Stimulated activated naive B cell treated with anti-CD40 and anti-IgM and Interleukin-4, amounts not matched to agents 10 μg/mL and 1 μg/mL and 100 μg/mL, for 72 hours (primary cell): Measurements from ENCODE around the gene KPNB1.

ENCODE experiments used
- ATAC-seq, 2 donors: fragments of 150-1000 bp; cut with Tn5 transposase; replicated peaks; 2 replicates each; pipeline ENCODE4 v1.10.0; 2021; ENCODE audit warnings: moderate library complexity in 1 of 2
- DNase-seq: peaks from one replicate; pipeline ENCODE4 v3.0.0; 2021
- H3K27ac Mint-ChIP-seq: one replicate; pipeline ENCODE4 v1.8.0; 2022; ENCODE audit warnings: mild to moderate bottlenecking, mixed read lengths
- H3K27me3 Mint-ChIP-seq, 2 donors: one replicate each; pipeline ENCODE4 v1.8.0; 2022; ENCODE audit warnings: mixed read lengths in 2 of 2
- H3K36me3 Mint-ChIP-seq, 2 donors: one replicate each; pipeline ENCODE4 v1.8.0; 2022; ENCODE audit warnings: mixed read lengths in 2 of 2, mild to moderate bottlenecking in 1 of 2
- H3K4me1 Mint-ChIP-seq, 2 donors: one replicate each; pipeline ENCODE4 v1.8.0; 2022; ENCODE audit warnings: mixed read lengths in 2 of 2, mild to moderate bottlenecking in 1 of 2
- H3K4me3 Mint-ChIP-seq, 2 donors: one replicate each; pipeline ENCODE4 v1.8.0; 2022; ENCODE audit warnings: mild to moderate bottlenecking in 2 of 2, mixed read lengths in 2 of 2, moderate library complexity in 1 of 2
- H3K9me3 Mint-ChIP-seq, 2 donors: one replicate each; pipeline ENCODE4 v1.8.0; 2022; ENCODE audit warnings: mixed read lengths in 2 of 2, mild to moderate bottlenecking in 1 of 2

KPNB1 gene

DNA sequence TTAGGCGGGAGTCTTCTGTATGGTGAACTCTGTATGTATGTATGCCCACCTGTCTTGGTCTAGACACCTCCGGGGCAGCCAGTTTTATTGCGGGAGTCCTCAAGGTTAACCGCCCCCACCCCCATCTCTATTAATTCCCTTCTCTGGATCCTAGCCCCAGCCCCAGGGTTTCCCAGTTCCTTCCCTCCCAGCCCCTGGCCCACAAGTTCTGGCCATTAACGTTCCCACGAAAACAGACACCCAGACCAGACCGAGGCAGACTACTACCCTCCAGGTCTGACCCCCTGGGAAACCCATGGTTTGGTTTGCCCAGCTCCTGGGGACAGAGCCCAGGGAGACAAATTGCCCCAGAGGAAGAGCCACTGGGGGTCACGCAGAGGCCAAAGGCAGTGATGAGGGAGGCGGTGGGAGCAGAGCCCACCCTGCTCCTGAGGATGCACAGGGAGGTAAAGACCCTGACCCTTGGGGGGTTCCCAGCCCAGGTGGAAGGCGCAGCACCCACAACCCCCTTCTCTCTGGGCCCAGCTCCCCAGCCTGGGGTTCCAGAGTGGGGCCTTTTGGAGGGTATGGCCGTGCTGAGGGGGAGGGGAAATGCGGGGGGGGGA is 52.8 kb downstream of the KPNB1 start:
- no peak overlapping the region for H3K27ac Mint-ChIP-seq
- no peak overlapping the region for H3K4me3 Mint-ChIP-seq
- ATAC-seq (no peak), DNase-seq (no peak)
- H3K9me3 Mint-ChIP-seq = no peaks in the 10 kb centered on the region
- no peaks in the 10 kb centered on the region for H3K36me3 Mint-ChIP-seq
- no peaks in the 10 kb centered on the region for H3K27me3 Mint-ChIP-seq
- peaks cover 65 to 69% of the 10 kb centered on the region in 2 donors for H3K4me1 Mint-ChIP-seq

DNA sequence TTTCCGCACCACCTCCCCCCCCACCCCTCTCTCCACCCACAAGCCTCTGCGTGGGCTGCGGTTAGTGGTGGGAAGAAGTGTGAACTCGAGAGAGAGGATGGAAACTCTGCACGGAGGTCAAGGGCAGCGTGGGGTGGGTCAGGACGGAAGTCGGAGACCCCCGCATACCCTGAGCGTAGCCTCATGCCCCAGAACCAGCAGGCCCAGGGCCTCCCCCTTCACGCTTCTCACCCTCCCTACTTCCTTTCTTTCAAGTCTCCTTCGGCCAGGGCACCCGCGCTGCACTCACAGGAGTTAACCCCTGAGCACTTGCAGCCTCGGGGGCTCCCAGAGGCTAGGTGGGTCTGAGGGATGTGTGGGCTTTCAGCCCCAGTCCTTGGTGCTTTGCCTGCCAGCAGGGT is 53.5 kb downstream of the KPNB1 start:
- H3K27ac Mint-ChIP-seq = no peak overlapping the region
- no peak for DNase-seq
- no peaks in the 10 kb centered on the region for H3K27me3 Mint-ChIP-seq
- no peaks in the 10 kb centered on the region for H3K9me3 Mint-ChIP-seq
- no peaks in the 10 kb centered on the region for H3K36me3 Mint-ChIP-seq
- peak; percentile 47 to 50 for ATAC-seq
- H3K4me3 Mint-ChIP-seq = peak overlapping the region; percentile 3 to 31
- peaks cover 64 to 69% of the 10 kb centered on the region in 2 donors for H3K4me1 Mint-ChIP-seq

DNA sequence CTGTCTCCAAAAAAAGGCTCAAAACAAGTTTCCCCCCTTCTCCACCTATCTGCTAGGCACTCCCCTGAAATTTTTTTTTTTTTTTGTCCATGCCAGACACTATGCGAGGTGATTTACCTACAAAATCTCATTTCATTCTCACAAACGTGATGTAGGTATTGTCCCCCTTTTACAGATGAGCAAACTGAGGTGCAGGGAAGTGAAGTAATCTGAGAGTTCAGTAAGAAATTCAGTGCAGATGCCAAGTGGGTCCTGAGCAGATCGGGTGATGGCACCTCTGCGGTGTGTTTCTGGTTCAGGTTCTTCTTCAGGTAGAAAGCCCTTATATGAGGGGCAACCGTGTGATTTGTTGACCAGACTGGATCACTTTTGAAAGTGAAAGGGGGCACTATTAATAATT is 54.0 kb downstream of the KPNB1 start:
- Mint-ChIP-seq H3K9me3 (no peaks in the 10 kb centered on the region), H3K27ac (no peak overlapping the region), H3K4me3 (peak overlapping the region; percentile 3 to 31), H3K27me3 (no peaks in the 10 kb centered on the region), H3K4me1 (peaks cover 61 to 66% of the 10 kb centered on the region in 2 donors), H3K36me3 (no peaks in the 10 kb centered on the region)
- ATAC-seq (no peak), DNase-seq (no peak)

DNA sequence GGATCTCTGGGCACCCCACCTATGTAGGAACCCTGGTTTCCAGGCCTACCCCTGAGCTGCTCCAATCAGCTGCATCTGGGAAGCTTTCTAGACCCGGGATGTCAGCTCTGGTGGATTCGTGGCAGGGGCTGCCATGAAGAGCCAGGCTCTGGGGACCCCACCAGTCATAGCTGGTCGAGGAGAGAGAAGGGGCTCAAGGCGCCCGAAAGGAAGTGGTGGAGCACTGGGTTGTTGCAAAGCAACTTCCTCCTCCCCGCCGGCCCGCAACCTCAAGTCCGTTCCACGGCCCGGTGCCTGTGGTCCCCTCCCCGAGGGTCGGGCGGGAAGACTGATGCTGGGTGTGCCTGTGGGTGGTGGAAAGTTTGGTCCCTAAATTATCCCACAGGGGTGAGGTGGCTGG is 54.4 kb downstream of the KPNB1 start:
- Mint-ChIP-seq H3K27me3 (no peaks in the 10 kb centered on the region), H3K4me1 (peaks cover 59 to 61% of the 10 kb centered on the region in 2 donors), H3K36me3 (no peaks in the 10 kb centered on the region), H3K9me3 (no peaks in the 10 kb centered on the region), H3K4me3 (peak overlapping the region; percentile 3 to 20), H3K27ac (no peak overlapping the region)
- ATAC-seq (peak; percentile 37 to 41), DNase-seq (no peak)

DNA sequence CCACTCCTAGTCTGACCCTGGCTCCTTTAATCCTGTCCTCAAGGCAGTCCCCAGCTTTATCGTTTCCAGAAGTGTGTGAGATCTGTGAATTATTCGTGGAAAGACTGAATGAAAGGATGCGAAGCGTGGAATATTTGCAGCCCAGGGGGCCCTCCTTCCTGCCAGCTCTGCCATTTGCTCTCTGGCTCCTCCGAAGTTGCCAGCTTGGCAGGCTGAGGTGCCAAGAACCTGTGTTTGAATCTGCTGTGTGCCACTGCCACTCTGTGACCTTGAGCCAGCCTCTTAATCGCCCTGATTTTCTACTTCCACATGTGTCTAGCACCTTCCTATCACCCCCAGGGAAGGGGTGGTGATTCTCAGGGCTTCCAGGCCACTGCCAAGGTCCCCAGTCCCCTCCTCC is 55.0 kb downstream of the KPNB1 start:
- H3K27me3 Mint-ChIP-seq = no peaks in the 10 kb centered on the region
- ATAC-seq = no peak
- peaks cover 0 to 3% of the 10 kb centered on the region in 2 donors for H3K36me3 Mint-ChIP-seq
- H3K9me3 Mint-ChIP-seq = no peaks in the 10 kb centered on the region
- H3K4me1 Mint-ChIP-seq = peaks cover 57 to 61% of the 10 kb centered on the region in 2 donors
- H3K4me3 Mint-ChIP-seq = peak overlapping the region in 1 of 2 donors; percentile 30
- H3K27ac Mint-ChIP-seq = no peak overlapping the region
- DNase-seq = no peak

DNA sequence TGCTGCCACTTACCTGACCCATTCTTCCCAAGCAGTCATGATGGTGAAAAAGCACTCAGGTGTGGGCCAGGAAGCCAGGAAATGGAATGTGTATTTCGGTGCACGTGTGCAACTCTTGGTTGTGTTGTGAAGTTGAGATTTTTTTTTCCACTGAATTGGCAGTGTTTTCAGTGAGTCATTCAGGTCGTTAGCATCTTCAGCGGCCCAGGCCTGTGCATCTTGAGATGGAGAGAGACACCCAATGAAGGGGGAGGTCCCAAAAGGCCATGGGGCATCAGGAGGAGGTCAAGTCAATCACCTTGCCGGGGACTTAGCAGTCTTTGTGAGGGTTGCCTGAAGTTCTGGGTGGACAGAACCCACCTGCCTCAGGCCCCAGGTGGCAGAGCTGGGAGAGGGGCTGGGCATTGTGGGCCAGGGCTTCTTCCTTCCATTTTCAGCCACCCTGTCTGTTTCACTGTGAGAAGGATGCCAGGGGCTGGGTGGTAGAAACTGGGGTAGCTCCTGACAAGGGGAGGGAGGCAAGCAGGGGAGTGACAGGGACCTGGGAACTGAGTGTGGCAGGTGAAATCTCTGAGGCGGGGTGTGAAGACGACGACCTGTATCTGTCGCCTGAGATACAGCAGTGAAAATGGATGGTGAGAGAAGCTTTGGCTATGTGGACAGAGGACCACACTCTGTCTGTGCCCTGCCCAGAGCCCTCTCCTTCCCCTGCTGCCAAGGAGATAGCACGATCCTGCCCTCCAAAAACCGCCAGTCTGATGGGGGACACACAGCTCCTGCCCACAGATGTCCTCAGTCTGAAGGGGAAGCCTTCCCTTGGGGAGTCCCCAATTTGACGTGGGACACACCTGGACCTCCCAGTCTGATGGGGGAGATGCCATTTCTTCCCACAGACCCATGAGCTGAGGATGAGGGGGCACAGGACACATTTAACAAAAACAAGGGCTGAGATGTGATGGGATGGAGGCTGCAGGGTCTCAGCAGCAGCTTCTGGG is 56.1 kb downstream of the KPNB1 start:
- H3K27ac Mint-ChIP-seq = peak overlapping the region; percentile 85
- H3K4me1 Mint-ChIP-seq = peaks cover 61% of the 10 kb centered on the region in 2 donors
- H3K4me3 Mint-ChIP-seq = peak overlapping the region in 1 of 2 donors; percentile 27
- no peaks in the 10 kb centered on the region for H3K27me3 Mint-ChIP-seq
- DNase-seq = no peak
- peak; percentile 34 to 35 for ATAC-seq
- H3K9me3 Mint-ChIP-seq = no peaks in the 10 kb centered on the region
- peaks cover 3 to 8% of the 10 kb centered on the region in 2 donors for H3K36me3 Mint-ChIP-seq

DNA sequence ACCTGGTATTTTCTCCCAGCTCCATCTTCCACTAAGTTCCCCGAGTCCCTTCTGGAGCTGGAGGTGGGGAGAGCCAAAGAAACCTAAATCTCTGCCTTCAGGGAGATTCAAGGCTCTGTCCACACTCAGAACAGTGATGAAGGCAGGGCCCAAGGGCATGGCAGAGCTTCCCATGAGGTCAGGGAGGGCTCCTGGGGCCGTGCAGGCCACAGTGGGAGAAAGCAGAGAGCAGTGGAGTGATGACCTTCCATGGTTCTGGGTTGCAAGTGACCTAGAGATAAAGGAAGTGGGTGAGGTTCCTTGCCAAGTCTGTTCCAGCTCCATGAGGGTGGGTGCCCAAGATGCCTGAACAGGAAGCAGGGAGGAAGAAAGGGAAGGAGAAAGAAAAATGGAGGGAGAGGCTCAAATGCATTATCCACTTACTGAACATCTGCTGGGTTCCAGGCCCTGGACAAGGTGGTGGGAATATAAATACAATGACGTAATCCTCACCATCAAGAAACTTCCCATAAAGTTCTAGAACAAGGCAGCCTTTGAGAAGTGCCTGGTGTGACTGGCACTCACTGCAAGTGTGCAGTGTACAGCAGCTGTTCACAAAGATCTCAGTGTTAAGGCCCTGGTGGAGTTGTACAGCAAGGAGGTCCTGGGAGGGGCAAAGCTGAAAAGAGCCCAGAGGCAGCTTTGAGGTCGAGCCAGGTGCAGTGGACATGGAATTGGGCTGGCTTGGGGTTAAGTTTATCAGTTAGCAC is 57.5 kb downstream of the KPNB1 start:
- DNase-seq (no peak), ATAC-seq (no peak)
- Mint-ChIP-seq H3K4me3 (no peak overlapping the region), H3K9me3 (no peaks in the 10 kb centered on the region), H3K36me3 (peaks cover 3 to 8% of the 10 kb centered on the region in 2 donors), H3K4me1 (peaks cover 56 to 57% of the 10 kb centered on the region in 2 donors), H3K27me3 (no peaks in the 10 kb centered on the region), H3K27ac (peak overlapping the region; percentile 11)

DNA sequence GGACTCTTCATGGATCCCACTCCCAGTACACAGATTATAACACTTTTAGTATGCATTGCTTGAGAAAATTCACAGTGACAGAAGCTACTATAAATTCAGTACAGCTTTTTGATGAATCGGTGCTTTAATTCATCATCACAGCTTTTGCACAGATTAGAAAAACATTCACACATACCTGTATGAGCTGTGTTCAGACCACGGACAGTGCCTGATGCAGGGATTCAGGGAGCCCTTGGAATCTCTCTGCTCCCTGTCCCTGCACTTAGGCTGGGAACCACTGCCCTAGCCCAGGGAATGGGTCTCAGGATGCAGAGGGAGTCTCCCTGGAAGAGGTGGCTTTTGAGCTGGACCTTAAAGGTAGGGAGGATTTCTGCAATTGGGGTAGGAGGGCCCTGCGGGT is 58.2 kb downstream of the KPNB1 start:
- H3K9me3 Mint-ChIP-seq = no peaks in the 10 kb centered on the region
- H3K27me3 Mint-ChIP-seq = no peaks in the 10 kb centered on the region
- no peak overlapping the region for H3K27ac Mint-ChIP-seq
- no peak overlapping the region for H3K4me3 Mint-ChIP-seq
- peaks cover 3 to 8% of the 10 kb centered on the region in 2 donors for H3K36me3 Mint-ChIP-seq
- H3K4me1 Mint-ChIP-seq = peaks cover 55 to 58% of the 10 kb centered on the region in 2 donors
- DNase-seq (no peak), ATAC-seq (no peak)

DNA sequence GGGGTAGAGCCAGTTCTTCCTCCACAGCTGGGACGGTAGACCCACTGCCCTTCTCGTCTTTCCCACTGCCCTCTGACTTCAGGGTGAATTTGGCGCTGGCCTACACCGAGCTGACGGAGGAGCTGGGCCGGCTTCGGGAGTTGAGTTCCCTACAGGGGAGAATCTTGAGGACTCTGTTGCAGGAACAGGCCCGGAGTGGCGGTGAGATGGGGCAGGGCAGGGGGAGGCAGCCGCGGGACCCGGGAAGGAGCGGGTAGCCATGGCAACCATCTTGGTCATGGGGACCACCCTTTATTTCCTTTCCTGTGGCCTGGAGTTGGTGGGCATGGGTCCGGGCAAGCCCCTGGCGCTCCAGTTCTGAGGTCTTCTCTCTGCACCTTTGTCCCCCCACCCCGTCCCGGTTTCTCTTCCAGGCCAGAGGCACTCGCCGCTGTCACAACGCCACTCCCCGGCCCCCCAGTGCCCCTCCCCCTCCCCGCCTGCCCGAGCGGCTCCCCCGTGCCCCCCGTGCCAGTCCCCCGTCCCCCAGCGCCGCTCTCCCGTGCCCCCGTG is 58.7 kb downstream of the KPNB1 start:
- Mint-ChIP-seq H3K4me1 (peaks cover 56 to 60% of the 10 kb centered on the region in 2 donors), H3K9me3 (no peaks in the 10 kb centered on the region), H3K27me3 (no peaks in the 10 kb centered on the region), H3K4me3 (no peak overlapping the region), H3K27ac (no peak overlapping the region), H3K36me3 (peaks cover 3 to 8% of the 10 kb centered on the region in 2 donors)
- no peak for ATAC-seq
- no peak for DNase-seq

DNA sequence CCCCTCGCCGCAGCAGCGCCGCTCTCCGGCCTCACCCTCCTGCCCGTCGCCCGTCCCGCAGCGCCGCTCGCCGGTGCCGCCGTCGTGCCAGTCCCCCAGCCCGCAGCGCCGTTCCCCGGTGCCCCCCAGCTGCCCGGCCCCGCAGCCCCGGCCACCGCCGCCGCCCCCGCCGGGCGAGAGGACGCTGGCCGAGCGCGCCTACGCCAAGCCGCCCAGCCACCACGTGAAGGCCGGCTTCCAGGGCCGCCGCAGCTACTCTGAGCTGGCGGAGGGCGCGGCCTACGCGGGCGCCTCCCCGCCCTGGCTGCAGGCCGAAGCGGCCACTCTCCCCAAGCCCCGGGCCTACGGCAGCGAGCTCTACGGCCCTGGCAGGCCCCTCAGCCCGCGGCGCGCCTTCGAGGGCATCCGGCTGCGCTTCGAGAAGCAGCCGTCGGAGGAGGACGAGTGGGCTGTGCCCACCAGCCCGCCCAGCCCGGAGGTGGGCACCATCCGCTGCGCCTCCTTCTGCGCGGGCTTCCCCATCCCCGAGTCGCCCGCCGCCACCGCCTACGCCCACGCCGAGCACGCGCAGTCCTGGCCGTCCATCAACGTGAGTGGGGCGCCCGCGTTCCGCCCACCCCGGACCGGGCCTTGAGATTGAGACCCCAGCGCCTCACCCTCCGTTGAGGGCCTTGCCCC is 59.3 kb downstream of the KPNB1 start:
- ATAC-seq (no peak), DNase-seq (no peak)
- Mint-ChIP-seq H3K27me3 (no peaks in the 10 kb centered on the region), H3K4me1 (peaks cover 55 to 60% of the 10 kb centered on the region in 2 donors), H3K9me3 (no peaks in the 10 kb centered on the region), H3K27ac (no peak overlapping the region), H3K36me3 (peaks cover 3 to 8% of the 10 kb centered on the region in 2 donors), H3K4me3 (no peak overlapping the region)

DNA sequence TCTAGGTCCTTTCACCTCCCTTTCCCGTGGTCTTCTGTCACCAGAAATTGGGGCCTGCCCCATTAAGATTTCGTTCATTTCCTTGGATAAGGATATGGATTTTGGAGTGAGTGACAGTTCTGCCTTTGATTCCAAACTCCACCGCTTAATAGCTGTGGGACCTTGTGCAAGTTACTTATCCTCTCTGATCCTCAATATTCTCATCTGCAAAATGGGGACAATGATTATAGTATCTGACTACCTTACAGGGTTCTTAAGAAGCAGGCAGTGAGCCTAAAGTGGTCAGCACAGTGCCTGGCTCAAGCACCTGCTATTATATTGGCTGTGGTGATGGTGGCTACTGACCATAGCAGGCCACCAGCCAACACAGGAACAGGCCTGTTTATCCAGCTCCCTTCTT is 59.9 kb downstream of the KPNB1 start:
- Mint-ChIP-seq H3K4me3 (no peak overlapping the region), H3K4me1 (peaks cover 55 to 60% of the 10 kb centered on the region in 2 donors)
- ATAC-seq = no peak

DNA sequence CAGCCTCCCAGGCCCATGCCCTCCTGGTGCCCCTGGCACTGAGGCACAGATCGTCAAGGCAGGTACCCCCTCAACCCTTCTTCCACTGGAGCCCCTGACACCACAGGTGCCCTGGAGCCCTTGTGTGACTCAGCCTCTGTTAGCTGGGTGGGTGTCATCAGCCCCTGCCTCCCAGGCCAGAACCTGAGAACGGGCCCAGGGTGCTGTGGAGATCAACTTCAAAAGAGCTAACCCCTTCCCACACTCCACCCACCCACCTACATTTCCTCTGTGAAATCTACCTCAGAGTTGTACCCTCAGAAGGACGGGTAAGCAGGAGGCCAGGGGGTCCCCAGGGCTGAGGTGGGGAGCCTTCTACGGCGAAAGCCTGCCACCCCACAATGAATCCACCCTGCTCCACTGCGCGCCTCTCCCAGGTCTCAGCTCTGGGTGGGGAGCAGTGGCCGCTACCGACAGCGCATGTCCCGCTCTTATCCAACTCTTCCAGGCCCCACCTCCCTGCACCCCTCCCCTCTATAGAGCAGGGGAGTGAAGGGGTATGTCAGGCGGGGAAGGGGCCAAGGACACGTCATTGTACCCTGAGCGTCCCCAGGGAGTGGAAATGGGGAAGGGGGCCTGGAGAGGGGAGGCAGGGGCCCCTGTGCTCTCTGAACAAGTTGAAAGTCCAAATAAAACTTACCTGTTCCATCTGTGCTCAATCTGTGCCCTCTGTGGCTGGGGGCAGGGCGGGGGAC is 61.8 kb downstream of the KPNB1 start:
- Mint-ChIP-seq H3K27ac (peak overlapping the region; percentile 20), H3K36me3 (peaks cover 3 to 8% of the 10 kb centered on the region in 2 donors), H3K9me3 (no peaks in the 10 kb centered on the region), H3K4me3 (no peak overlapping the region), H3K27me3 (no peaks in the 10 kb centered on the region), H3K4me1 (peaks cover 54 to 60% of the 10 kb centered on the region in 2 donors)
- ATAC-seq = no peak
- no peak for DNase-seq

More for the DNA sequence above, 59.9 kb downstream of the KPNB1 start:
- no peak for DNase-seq
- H3K9me3 Mint-ChIP-seq = no peaks in the 10 kb centered on the region
- H3K27me3 Mint-ChIP-seq = no peaks in the 10 kb centered on the region
- H3K27ac Mint-ChIP-seq = no peak overlapping the region
- peaks cover 3 to 8% of the 10 kb centered on the region in 2 donors for H3K36me3 Mint-ChIP-seq
